ENCODE results near the gene PHACTR3. TPM values are rescaled to one million over a fixed set of nuclear protein-coding genes. Genes with fewer than 3 reads are reported as not detected.

PHACTR3 gene
- total RNA-seq, 4 donors from 2014 or later, result 0.26 to 3.2 (median 0.57) TPM

GRCh38 chr20:59692139-59692538, 87.8 kb downstream of the PHACTR3 start:
- DNase-seq, result no peak
- intact Hi-C loops (cut with DNase I; ENCODE audit: low total_unique reads), result no loop called here
- Histone ChIP-seq H3K27me3 (no peaks in the 10 kb centered on the region), H3K36me3 (no peaks in the 10 kb centered on the region), H3K9me3 (no peaks in the 10 kb centered on the region), H3K4me3 (no peak overlapping the region), H3K4me1 (no peaks in the 10 kb centered on the region), H3K27ac (no peak overlapping the region)
- TF ChIP-seq CTCF (IDR thresholded peaks at IDR 0.05) (no peak), POLR2A (IDR thresholded peaks at IDR 0.05) (no peak)

GRCh38 chr20:59693587-59693986, 89.2 kb downstream of the PHACTR3 start:
- Histone ChIP-seq H3K9me3 (no peaks in the 10 kb centered on the region), H3K27ac (no peak overlapping the region), H3K4me3 (no peak overlapping the region), H3K36me3 (no peaks in the 10 kb centered on the region), H3K4me1 (no peaks in the 10 kb centered on the region), H3K27me3 (no peaks in the 10 kb centered on the region)
- no peak for DNase-seq
- intact Hi-C loops (cut with DNase I; ENCODE audit: low total_unique reads), result no loop called here
- TF ChIP-seq POLR2A (IDR thresholded peaks at IDR 0.05), result no peak
- no peak for TF ChIP-seq CTCF (IDR thresholded peaks at IDR 0.05)

GRCh38 chr20:59696476-59696875, 92.1 kb downstream of the PHACTR3 start:
- Histone ChIP-seq H3K4me3 (no peak overlapping the region), H3K4me1 (no peaks in the 10 kb centered on the region), H3K27me3 (no peaks in the 10 kb centered on the region), H3K9me3 (no peaks in the 10 kb centered on the region), H3K36me3 (no peaks in the 10 kb centered on the region), H3K27ac (no peak overlapping the region)
- no peak for TF ChIP-seq CTCF (IDR thresholded peaks at IDR 0.05)
- intact Hi-C loops (cut with DNase I; ENCODE audit: low total_unique reads), result no loop called here
- no peak for DNase-seq

- no peak for DNase-seq
Measured at GRCh38 chr20:59697068-59697467, 92.7 kb downstream of the PHACTR3 start.

GRCh38 chr20:59698598-59698997, 94.3 kb downstream of the PHACTR3 start:
- Histone ChIP-seq H3K36me3 (no peaks in the 10 kb centered on the region), H3K27ac (no peak overlapping the region), H3K9me3 (no peaks in the 10 kb centered on the region), H3K4me3 (no peak overlapping the region), H3K27me3 (no peaks in the 10 kb centered on the region), H3K4me1 (no peaks in the 10 kb centered on the region)
- TF ChIP-seq POLR2A (IDR thresholded peaks at IDR 0.05) (no peak), CTCF (IDR thresholded peaks at IDR 0.05) (no peak)
- intact Hi-C loops (cut with DNase I; ENCODE audit: low total_unique reads), result no loop called here
- DNase-seq, result no peak

More at GRCh38 chr20:59697068-59697467, 92.7 kb downstream of the PHACTR3 start:
- intact Hi-C loops (cut with DNase I; ENCODE audit: low total_unique reads), result no loop called here
- TF ChIP-seq POLR2A (IDR thresholded peaks at IDR 0.05) (no peak), CTCF (IDR thresholded peaks at IDR 0.05) (no peak)
- H3K4me1 ChIP-seq, result no peaks in the 10 kb centered on the region
- no peak overlapping the region for H3K27ac ChIP-seq
- no peak overlapping the region for H3K4me3 ChIP-seq
- no peaks in the 10 kb centered on the region for H3K27me3 ChIP-seq
- H3K36me3 ChIP-seq, result no peaks in the 10 kb centered on the region
- no peaks in the 10 kb centered on the region for H3K9me3 ChIP-seq
